H1 (cell line): ENCODE results near the gene MPPE1.

Experiments used
- CBX8 ChIP-seq: fragments of 300-800, 300-1000 bp; sonication (generic); IDR thresholded peaks from 2 replicates; pipeline ENCODE4 v1.7.1; 2016; ENCODE audit warnings: low read depth, low read length, borderline replicate concordance
- POLR2AphosphoS5 ChIP-seq: IDR thresholded peaks from 2 replicates; pipeline ENCODE4 v1.6.1; 2011; ENCODE audit warnings: low read depth, low read length
- POU5F1 ChIP-seq: IDR thresholded peaks from 2 replicates; pipeline ENCODE4 v1.6.1; 2011; ENCODE audit warnings: low read depth, mild to moderate bottlenecking, low read length, moderate library complexity
- TBP ChIP-seq: IDR thresholded peaks from 2 replicates; pipeline ENCODE4 v1.6.1; 2011; ENCODE audit warnings: low read depth, low read length, improper control_type of control experiment
- TCF12 ChIP-seq: IDR thresholded peaks from 2 replicates; pipeline ENCODE4 v1.6.1; 2011; ENCODE audit warnings: low read depth, mild to moderate bottlenecking, low read length
- TF ChIP-seq, protein P1 (sequence below), 3 experiments: IDR thresholded peaks; 1 replicate in 2 of 3; 2 replicates in 1 of 3; pipeline versions ENCODE4 v1.5.1 to v1.6.1; 2011; ENCODE audit warnings: low read length in 3 of 3, mild to moderate bottlenecking in 3 of 3, inconsistent platforms in 2 of 3, low read depth in 1 of 3, moderate library complexity in 1 of 3; ENCODE audit not compliant: insufficient read depth in 1 of 3; ENCODE audit errors: control extremely low read depth in 1 of 3

DNA sequence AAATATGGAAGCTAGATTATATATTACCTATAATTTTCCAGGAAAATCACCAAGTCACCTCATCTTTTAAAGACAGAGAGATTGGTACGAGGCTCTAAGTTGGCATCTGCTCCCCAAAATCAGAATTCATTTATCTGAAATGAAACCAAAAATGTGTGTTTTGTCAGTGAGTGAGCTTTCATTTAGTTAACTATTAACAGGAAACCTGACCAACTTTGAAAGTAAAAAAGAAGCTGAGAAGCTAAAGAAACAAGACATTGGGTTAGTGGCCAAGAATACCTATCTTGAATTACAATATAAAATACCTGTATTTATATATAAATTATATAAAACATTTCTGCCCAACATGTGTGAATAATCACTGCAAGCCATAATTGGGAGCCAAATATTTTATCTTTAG lies 1.9 kb downstream of the MPPE1 start:
- TF ChIP-seq, protein P1, sequence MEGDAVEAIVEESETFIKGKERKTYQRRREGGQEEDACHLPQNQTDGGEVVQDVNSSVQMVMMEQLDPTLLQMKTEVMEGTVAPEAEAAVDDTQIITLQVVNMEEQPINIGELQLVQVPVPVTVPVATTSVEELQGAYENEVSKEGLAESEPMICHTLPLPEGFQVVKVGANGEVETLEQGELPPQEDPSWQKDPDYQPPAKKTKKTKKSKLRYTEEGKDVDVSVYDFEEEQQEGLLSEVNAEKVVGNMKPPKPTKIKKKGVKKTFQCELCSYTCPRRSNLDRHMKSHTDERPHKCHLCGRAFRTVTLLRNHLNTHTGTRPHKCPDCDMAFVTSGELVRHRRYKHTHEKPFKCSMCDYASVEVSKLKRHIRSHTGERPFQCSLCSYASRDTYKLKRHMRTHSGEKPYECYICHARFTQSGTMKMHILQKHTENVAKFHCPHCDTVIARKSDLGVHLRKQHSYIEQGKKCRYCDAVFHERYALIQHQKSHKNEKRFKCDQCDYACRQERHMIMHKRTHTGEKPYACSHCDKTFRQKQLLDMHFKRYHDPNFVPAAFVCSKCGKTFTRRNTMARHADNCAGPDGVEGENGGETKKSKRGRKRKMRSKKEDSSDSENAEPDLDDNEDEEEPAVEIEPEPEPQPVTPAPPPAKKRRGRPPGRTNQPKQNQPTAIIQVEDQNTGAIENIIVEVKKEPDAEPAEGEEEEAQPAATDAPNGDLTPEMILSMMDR (IDR thresholded peaks at IDR 0.05; ENCODE audit: control extremely low read depth in 1 of 3, insufficient read depth in 1 of 3, low read depth in 1 of 3, low read length in 3 of 3), result no peak
- TF ChIP-seq TCF12 (no peak), CBX8 (no peak), TBP (no peak), POLR2AphosphoS5 (no peak), POU5F1 (no peak)
